Measurements from ENCODE around the gene HDAC4. TPM values are rescaled to one million over a fixed set of nuclear protein-coding genes. Genes with fewer than 3 reads are reported as not detected.
"Not testable (repeated sequence)": the region's sequence is repeated elsewhere in the genome, so short reads cannot be mapped to it uniquely, and the experiment has no call there.

The HDAC4 gene
- total and polyA plus RNA-seq, 2 experiments from 2014 or later = 8.1 to 41.8 TPM

DNA sequence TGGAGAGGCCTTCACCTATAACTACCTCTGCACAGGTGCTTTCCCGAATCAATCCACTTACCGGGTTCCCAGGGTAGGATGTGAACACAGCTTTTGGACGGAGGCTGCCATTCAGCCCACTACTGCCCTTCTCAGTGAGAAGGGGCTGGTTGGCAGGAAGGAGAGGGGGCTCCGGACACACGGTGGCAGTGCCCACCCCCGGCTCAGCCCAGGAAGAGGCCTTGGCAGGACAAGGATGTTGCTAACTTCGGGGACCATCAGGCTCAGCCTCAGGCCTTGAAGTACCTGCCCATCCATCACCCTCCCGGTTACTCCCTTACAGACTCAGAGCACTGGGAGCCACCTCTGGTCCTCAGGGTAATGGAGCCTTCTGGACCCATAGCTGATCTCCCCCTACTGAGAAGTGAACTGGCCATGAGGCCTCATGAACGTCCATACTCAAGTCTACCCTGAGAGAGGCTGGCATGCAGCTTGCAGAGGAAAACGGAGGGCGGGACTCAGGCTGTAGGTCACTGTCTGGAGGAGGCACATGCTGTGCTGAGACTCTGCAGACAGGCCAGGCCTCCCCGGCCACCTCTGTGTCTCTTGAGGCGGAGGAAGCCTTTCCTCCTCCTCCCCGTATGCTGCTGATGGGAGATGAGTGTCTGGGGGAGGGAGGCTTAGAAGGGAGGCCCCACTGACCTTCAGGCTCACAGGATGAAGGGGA is 361.9 kb downstream of the HDAC4 start (continued):
- TF ChIP-seq EZH2phosphoT487 (IDR thresholded peaks at IDR 0.05; ENCODE audit: unreplicated experiment) (no peak), POLR2AphosphoS5 (IDR thresholded peaks at IDR 0.05; ENCODE audit: low read depth) (no peak), NANOG (IDR thresholded peaks at IDR 0.05; ENCODE audit: borderline replicate concordance) (no peak), CTCF (conservative IDR thresholded peaks at IDR 0.05; ENCODE audit: low read depth in 2 of 2) (no peak)

GRCh38 chr2:239038284-239038683 is 362.5 kb downstream of the HDAC4 start:
- H3K27ac Mint-ChIP-seq; H3K4me1 ChIP-seq (ENCODE audit: insufficient read depth); H3K4me3 ChIP-seq; ATAC-seq; H3K9me3 Mint-ChIP-seq; H3K36me3 Mint-ChIP-seq (ENCODE audit: low read depth); H3K27me3 ChIP-seq (ENCODE audit: insufficient read depth); H3F3A ChIP-seq (replicated peaks; ENCODE audit: low read depth); H3K4me2 ChIP-seq; H3K27ac ChIP-seq (ENCODE audit: low read depth); H3K4me3 Mint-ChIP-seq; DNase-seq (ENCODE audit: low spot score); H3K4me1 Mint-ChIP-seq; H4K20me1 ChIP-seq (replicated peaks; ENCODE audit: insufficient read depth); H3K9me2 ChIP-seq (ENCODE audit: insufficient read depth); H2AFZ ChIP-seq; H3K79me2 ChIP-seq (replicated peaks; ENCODE audit: insufficient read depth); H3K36me3 ChIP-seq (ENCODE audit: insufficient read depth): not testable (repeated sequence)
- peaks cover 15% of the 10 kb centered on the region for H3K27me3 Mint-ChIP-seq (ENCODE audit: insufficient read depth, low read depth, poor library complexity)

- H3K36me3 ChIP-seq (ENCODE audit: insufficient read depth) = no peaks in the 10 kb centered on the region
- Mint-ChIP-seq H3K4me1 (no peaks in the 10 kb centered on the region), H3K4me3 (no peak overlapping the region), H3K27me3 (ENCODE audit: insufficient read depth, low read depth, poor library complexity) (peaks cover 15% of the 10 kb centered on the region), H3K9me3 (no peaks in the 10 kb centered on the region), H3K27ac (no peak overlapping the region), H3K36me3 (ENCODE audit: low read depth) (no peaks in the 10 kb centered on the region)
- TF ChIP-seq ZNF331 (CRISPR knock-in tag; IDR thresholded peaks at IDR 0.05; ENCODE audit: low read depth) = no peak
- TF ChIP-seq JUNB (IDR thresholded peaks at IDR 0.05; ENCODE audit: unreplicated experiment) = no peak
- TF ChIP-seq CTCF (conservative IDR thresholded peaks at IDR 0.05; ENCODE audit: low read depth in 2 of 2) = no peak
- no peak for TF ChIP-seq EZH2 (IDR thresholded peaks at IDR 0.05; ENCODE audit: low read depth, unreplicated experiment)
- DNase-seq (ENCODE audit: low spot score) (no peak), ATAC-seq (no peak)
- no peak overlapping the region for H2AFZ ChIP-seq
- no peaks in the 10 kb centered on the region for H3K79me2 ChIP-seq (replicated peaks; ENCODE audit: insufficient read depth)
- H3F3A ChIP-seq (replicated peaks; ENCODE audit: low read depth) = no peaks in the 10 kb centered on the region
- no peak overlapping the region for H3K27ac ChIP-seq (ENCODE audit: low read depth)
- H4K20me1 ChIP-seq (replicated peaks; ENCODE audit: insufficient read depth) = no peaks in the 10 kb centered on the region
- H3K4me2 ChIP-seq = no peak overlapping the region
- no peaks in the 10 kb centered on the region for H3K9me2 ChIP-seq (ENCODE audit: insufficient read depth)
- no peaks in the 10 kb centered on the region for H3K4me1 ChIP-seq (ENCODE audit: insufficient read depth)
- no peak overlapping the region for H3K4me3 ChIP-seq
- H3K27me3 ChIP-seq (ENCODE audit: insufficient read depth) = no peaks in the 10 kb centered on the region
Observed at GRCh38 chr2:239037559-239037910, 363.3 kb downstream of the HDAC4 start.

Data from GM23338 (cell line).